Endothelial cell of umbilical vein (primary cell): ENCODE results near the gene FOXS1.

Experiments
- EZH2 ChIP-seq: IDR thresholded peaks from 2 replicates; pipeline ENCODE4 v1.6.1; 2012; ENCODE audit warnings: borderline replicate concordance, low read depth, mild to moderate bottlenecking, moderate library complexity, low read length, inconsistent platforms; ENCODE audit not compliant: severe bottlenecking
- FOS ChIP-seq: IDR thresholded peaks from 2 replicates; pipeline ENCODE4 v1.6.1; 2011; ENCODE audit warnings: mild to moderate bottlenecking, low read length, moderate library complexity, borderline replicate concordance; ENCODE audit not compliant: insufficient read depth
- GATA2 ChIP-seq: IDR thresholded peaks from 2 replicates; pipeline ENCODE4 v1.7.0; 2011; ENCODE audit warnings: low read depth, mild to moderate bottlenecking, moderate library complexity, mixed read lengths, low read length; ENCODE audit not compliant: insufficient read length, insufficient read depth
- JUN ChIP-seq: IDR thresholded peaks from 2 replicates; pipeline ENCODE4 v1.6.1; 2011; ENCODE audit warnings: borderline replicate concordance, low read depth; ENCODE audit not compliant: insufficient read length, insufficient read depth
- MYC ChIP-seq: IDR thresholded peaks from one replicate; pipeline ENCODE4 v1.6.1; 2011; ENCODE audit warnings: mild to moderate bottlenecking, low read depth, low read length
- POLR2A ChIP-seq: IDR thresholded peaks from 2 replicates; pipeline ENCODE4 v1.6.1; 2012; ENCODE audit warnings: low read depth, mild to moderate bottlenecking, control low read depth, low read length
- POLR2AphosphoS5 ChIP-seq: IDR thresholded peaks from 2 replicates; pipeline ENCODE4 v1.6.1; 2012; ENCODE audit warnings: low read depth, mild to moderate bottlenecking, control low read depth, low read length, moderate library complexity; ENCODE audit not compliant: insufficient read depth
- TF ChIP-seq, protein P1 (sequence below), 2 donors: IDR thresholded peaks; 1 replicate in 1 of 2; 2 replicates in 1 of 2; pipeline ENCODE4 v1.5.1; 2011; ENCODE audit warnings: low read length in 2 of 2, mild to moderate bottlenecking in 2 of 2, moderate library complexity in 2 of 2, control low read depth in 1 of 2, inconsistent platforms in 1 of 2, low read depth in 1 of 2; ENCODE audit not compliant: insufficient read depth in 1 of 2; ENCODE audit errors: extremely low read depth in 1 of 2
- TF ChIP-seq, protein P2 (sequence below): IDR thresholded peaks from 2 replicates; pipeline ENCODE4 v1.6.1; 2011; ENCODE audit not compliant: insufficient read depth, insufficient read length

- TF ChIP-seq POLR2A (no peak), JUN (no peak), EZH2 (no peak), POLR2AphosphoS5 (no peak), FOS (no peak), GATA2 (no peak), MYC (no peak)
- TF ChIP-seq, protein P1, sequence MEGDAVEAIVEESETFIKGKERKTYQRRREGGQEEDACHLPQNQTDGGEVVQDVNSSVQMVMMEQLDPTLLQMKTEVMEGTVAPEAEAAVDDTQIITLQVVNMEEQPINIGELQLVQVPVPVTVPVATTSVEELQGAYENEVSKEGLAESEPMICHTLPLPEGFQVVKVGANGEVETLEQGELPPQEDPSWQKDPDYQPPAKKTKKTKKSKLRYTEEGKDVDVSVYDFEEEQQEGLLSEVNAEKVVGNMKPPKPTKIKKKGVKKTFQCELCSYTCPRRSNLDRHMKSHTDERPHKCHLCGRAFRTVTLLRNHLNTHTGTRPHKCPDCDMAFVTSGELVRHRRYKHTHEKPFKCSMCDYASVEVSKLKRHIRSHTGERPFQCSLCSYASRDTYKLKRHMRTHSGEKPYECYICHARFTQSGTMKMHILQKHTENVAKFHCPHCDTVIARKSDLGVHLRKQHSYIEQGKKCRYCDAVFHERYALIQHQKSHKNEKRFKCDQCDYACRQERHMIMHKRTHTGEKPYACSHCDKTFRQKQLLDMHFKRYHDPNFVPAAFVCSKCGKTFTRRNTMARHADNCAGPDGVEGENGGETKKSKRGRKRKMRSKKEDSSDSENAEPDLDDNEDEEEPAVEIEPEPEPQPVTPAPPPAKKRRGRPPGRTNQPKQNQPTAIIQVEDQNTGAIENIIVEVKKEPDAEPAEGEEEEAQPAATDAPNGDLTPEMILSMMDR (IDR thresholded peaks at IDR 0.05; ENCODE audit: extremely low read depth in 1 of 2, insufficient read depth in 1 of 2, low read depth in 1 of 2, low read length in 2 of 2), result no peak
- TF ChIP-seq, protein P2, sequence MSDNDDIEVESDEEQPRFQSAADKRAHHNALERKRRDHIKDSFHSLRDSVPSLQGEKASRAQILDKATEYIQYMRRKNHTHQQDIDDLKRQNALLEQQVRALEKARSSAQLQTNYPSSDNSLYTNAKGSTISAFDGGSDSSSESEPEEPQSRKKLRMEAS, result no peak
Observed at GRCh38 chr20:31851240-31851955, 6.0 kb upstream of the FOXS1 start.
